HG02840 (cell line): Measurements from ENCODE around the gene MXI1.
"Not testable (repeated sequence)": the region's sequence is repeated elsewhere in the genome, so short reads cannot be mapped to it uniquely, and the experiment has no call there.

Experiments used
- ATAC-seq: cut with Tn5 transposase; IDR thresholded peaks from one replicate; pipeline ENCODE4 v1.9.1; 2021; ENCODE audit warnings: mild to moderate bottlenecking, moderate library complexity, moderate number of reproducible peaks; ENCODE audit not compliant: unreplicated experiment, low FRiP score

MXI1 gene

DNA sequence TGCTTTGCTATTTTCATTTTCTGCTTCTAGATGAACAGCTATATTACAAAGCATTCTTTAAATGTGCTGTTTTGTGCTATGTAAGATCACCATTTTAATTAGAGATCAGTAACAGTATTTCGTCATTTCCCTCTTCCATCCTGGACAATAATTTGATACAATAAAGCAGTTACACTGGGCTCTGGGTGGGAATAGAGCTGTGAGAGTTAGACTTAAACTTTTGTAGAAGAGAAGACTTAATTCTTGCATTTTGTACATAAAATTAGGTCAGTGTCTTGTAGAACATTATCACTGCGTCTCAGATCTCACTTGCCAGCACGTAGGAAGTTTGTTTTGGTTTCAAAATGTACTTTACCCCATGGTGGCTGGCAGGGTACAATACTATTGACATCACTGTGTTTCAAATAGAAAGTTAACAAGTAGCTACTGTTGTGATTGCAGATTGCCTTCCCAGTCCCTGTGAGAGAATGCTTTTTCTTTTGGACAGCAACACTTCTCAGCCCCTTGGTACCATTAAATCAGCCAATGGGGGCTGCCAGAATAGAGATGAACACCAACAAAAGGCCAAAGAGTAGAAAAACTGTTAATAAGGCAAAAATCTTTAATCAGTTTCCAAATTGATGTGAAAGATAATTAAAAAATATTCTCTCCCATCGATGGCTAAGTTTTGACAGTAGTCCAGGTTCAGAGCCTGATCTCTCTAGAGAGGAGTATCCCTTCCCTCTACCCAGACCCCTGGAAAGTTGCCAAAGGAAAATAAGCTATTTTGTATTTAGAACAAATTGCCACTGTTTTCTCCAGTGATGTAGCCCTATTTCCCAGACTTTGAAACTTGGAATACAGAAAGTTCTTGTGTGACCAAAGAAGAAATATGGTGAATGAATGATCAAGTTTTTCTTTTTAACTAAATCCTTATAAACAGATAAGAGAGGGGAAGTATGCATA lies 62.2 kb downstream of the MXI1 start:
- no peak for ATAC-seq

DNA sequence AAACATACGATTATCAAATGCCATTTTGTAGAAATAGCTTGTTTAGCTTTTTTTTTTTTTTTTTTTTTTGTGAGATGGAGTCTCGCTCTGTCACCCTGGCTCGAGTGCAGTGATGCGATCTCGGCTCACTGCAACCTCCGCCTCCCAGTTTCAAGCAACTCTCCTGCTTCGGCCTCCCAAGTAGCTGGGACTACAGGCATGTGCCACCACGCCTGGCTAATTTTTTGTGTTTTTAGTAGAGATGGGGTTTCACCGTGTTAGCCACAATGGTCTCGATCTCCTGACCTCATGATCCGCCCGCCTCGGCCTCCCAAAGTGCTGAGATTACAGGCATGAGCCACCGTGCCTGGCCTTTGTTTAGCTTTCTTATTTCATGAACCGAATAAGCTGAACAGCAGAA lies 65.6 kb downstream of the MXI1 start:
- ATAC-seq: not testable (repeated sequence)

DNA sequence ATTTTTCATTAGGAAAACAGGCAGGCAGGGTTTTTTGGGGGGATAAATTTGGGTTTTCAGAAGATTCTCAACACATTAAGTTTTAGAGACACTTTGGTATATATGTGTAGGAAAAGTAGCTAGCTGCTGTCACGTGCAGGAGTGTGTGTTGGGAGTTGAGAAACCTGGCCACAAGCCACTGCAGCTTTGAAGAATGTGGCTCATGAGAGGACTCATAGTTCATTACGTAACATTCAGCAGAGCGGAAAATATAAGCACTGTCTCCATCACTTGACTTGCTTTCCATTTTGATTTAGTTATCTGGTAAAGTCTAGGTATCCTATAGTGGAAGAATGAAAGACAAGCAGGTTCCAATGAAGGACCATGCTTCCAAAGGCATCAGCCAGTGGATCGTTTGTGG lies 66.1 kb downstream of the MXI1 start:
- no peak for ATAC-seq

DNA sequence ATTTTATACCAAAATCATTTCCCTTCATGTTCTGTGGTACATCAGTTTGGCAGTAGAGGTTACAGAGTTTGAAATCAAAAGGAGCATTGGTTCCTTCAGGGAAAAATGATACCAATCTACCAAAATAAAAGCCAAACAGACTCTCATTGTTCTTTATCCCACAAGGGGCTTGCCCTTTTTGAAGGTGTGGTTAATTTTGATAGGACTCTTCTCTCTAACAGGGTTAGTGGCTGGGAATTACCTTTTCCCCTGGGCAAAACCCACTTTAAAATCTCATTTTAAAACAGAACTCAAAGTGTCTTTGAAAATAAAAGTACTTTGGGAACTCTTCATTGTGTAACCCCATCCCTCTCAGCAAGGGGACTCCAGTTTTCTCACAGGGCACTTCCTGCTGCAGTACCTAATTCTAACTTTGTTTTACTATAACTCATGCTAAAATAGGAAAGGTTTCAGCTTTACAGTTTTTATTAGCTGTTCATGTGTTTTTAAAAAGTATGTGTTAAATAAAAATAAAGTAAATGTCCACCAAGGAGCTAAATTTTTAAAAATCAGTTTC lies 66.7 kb downstream of the MXI1 start:
- no peak for ATAC-seq

DNA sequence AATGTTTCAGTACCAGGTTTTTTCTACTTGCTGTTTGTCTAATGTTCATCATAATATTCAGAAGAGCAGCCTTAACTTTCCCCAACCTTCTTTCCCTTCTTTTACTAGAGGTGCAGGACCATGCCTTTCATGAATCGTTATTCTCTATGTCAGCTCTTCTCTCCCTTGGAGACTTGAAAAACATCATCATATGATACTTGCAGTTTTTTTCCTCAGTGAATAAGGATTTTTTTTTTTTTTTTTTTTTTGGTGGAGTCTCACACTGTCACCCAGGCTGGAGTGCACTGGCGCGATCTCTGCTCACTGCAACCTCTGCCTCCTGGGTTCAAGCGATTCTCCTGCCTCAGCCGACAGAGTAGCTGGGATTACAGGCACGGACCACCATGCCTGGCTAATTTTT lies 67.2 kb downstream of the MXI1 start:
- ATAC-seq: no peak

DNA sequence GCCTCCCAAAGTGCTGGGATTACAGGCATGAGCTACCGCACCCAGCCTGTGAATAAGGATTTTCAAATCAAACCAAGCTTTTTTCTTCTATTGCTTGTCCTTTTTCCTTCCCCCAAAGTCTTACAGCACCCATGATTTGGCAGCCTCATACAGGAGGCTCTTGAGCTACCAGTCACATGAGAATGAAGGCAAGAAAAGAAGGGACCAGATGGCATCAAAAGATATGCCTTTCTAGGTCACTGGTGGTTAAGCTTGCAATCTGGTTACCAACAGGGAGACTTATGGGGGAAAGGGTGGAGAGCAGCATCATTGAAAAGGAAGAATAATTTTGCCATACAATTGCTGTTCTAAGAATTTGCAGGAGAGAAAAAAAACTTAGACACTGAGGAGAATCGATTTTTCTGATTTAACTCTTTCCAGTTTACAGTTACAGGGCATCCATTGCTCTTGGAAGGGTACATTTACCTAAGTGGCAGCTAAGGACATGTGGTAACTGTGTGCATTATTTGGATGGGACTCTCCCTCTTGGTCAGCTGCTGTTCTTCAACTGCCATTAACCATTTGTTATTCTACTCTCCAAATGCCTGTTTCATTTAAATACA lies 67.8 kb downstream of the MXI1 start:
- no peak for ATAC-seq

DNA sequence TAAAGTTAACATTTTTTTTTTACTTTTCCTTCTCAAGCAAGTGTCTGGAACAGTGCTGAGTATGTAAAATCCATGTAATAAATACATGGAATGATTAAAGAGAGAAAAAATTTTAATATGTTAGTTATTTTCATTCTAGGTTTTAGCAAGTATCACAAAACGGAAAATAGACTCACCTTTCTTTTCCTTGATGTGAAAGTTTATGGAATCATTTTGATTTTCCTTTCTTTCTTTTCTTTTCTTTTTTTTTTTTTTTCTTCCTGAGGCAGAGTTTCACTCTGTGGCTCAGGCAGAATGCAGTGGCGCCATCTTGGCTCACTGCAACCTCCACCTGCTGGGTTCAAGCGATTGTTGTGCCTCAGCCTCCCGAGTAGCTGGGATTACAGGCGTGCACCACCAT lies 69.2 kb downstream of the MXI1 start:
- no peak for ATAC-seq

DNA sequence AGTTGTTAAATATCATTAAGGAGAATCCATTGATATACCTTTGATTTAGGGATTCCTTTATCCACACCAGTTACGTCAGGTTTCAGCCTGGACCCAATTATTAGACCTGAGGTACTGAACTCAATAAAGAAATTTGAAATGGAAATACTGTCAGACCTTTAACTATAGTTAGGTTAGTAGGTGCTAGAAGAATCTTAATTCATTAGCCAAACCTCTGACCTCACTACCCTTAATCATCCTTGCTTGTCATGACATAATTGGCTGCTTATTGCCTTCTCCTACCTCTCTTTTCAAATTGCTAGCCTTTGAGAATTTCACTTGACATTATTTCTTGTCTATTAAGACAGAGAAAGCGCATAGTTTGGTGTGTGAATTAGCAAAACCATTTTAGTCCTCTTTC lies 70.2 kb downstream of the MXI1 start:
- no peak for ATAC-seq

DNA sequence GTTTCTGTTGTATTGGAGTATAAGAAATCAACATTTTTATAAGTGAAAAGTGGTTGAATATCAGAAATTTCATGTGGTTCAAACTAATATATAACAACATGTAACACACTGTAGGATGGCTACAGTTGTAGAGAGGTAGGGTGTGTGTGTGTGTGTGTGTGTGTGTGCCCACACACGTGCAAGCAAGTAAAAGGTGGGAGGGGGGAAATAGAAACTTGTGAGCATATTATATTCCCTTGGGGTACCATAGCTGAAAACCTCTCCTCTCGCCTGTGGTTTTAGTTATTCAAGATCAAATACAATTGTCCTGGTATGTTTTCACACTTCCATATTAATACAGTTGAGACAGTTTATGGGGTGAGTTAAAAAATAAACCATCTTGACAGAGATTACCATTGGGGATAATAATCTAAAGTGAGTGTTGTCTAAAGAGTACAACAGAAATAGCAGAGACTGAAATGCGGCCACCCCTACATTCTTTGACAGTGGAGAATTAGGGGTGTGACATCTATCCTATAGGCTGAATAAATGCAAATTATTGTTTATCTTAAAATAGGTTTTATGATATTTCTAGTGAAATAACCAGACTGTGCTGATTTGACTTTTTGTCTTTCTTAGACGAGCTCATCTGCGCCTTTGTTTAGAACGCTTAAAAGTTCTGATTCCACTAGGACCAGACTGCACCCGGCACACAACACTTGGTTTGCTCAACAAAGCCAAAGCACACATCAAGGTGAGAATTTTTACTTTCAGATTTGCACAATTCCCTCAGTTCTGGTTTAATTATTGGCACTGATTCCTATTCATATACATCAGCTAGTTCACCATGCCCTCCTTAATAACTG lies 71.4 kb downstream of the MXI1 start:
- no peak for ATAC-seq

DNA sequence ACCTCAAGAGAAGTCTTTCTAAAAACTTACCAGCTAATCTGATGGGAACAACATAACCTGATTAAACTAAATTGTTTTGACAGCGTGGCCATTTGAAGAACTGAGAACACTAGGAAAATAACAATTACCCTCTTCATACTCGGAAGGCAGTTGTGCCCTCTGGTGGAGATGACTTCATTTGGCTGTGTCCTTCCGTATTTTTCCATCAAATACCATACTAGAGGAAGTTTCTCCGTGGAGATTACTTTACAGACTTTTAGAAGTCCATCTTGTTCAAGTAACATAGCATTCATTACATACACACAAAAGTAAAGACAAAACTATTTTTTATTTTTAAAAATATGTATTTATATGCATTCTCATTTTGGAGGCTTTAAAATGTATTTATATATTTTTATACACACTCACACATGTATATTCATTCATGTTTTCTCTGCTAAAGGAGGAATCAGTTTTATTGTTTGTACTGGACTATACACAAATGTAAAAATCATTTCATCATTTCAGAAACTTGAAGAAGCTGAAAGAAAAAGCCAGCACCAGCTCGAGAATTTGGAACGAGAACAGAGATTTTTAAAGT lies 72.1 kb downstream of the MXI1 start:
- no peak for ATAC-seq

DNA sequence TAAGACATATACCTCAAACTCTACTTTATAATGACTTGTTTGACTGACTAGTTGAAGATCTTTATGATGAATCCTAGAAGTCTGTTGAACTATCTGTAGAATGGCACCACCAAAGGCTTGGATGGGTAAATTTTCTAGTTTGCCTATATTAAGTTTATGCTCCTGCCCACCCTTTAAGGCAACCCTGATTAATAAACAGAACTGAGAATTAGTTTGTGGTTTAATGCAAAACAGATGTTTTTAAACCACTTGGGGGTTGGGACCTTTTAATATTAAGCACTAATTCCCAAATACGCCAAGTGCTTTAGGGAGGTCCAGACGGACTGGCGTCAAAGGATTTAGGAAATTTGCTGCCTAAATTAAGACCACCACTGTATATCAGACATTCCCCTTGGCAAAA lies 76.9 kb downstream of the MXI1 start:
- no peak for ATAC-seq

DNA sequence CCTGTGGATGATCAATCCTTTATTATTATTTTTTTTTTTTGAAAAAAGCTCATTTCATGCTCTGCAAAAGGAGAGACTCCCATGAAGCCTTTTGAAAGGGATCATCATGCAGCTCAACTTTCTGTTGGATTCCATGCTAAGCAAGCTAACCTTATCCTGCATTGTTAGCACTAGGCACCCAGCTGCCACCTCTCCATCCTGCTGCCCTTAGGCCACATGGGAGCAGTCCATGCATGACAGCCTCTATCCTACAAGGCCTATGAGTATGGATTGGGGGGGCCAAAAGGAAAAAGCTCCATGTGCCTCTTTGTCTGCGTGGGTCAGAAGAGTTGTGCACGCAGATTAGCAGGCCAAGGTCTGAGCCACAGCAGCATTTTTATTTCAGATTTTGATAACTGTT lies 78.1 kb downstream of the MXI1 start:
- no peak for ATAC-seq

DNA sequence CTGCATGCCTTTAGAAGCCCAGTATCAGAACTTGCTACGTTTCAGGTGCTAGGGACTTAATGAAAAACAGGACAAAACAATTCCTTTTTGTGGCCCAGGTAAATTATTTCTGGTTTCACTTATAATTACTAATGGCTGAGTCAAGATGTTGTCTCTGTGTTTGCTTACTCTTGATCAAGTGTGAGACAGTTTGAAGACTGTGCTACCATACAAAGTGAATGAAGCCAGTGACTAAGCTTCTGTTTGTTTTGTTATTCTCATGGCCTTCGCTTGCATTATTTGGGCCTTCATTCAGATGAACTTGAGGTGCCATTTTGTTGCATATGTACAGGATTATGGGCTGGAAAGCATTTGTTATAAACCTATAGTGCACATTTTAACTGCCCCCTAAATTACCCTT lies 79.4 kb downstream of the MXI1 start:
- no peak for ATAC-seq

DNA sequence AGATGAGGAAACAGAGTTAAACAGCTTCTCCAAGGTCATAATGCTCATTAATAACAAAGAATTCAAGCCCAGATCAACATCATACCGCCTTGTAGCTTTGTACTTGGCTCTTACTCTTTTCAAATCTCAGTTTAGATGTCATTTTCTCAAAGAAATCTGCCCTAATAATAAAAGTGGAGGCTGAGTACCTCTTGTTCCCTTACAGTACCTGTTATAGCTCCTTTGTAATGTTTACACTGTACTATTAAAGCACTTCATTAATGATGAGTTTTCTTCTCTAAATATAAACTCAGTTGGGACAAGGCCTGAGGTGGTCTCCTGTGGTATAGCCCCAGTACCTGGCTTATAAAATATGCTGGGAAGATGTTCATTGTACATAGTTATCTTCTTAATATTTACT lies 89.6 kb downstream of the MXI1 start:
- no peak for ATAC-seq

DNA sequence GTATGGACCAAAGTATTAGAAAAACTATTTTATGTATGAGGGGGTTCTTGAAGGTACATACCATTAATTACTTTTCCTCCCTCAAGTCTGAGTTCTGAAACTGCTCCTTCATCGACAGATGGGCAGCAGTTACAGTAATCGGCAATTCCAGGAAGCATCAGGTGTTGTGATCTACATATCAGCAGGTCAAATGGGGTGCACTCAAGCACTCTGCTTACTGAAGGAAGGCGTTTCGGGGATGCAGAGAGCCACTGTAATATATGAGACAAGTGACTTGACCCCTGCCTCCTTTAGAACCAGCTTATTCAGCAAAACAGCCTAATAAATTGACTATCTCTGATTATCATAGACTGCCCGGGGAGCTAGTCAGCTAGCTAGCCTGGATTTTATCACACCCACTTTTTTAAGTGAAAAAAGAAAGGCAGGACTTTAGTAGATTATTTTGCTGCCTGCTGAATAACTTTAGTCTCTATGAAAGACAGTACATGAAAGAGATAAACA lies 93.1 kb downstream of the MXI1 start:
- ATAC-seq: no peak

DNA sequence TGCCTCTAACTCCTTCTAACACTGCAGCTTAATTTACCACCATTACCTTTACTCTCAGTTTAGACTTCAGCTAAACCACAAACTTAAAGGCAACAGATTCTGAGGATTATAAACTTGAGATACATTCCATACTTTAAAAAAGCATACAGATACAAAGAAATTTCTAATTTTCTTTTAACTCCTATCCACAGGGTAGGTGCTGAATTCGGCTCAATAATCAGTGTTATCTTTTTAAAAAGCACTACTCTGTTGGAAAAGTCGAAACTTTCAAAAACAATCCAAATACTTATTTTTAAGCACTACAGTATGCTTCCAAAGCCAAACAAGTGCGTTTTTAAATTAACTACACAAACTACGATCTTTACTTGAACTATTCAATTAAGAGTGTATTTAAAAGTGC lies 96.3 kb downstream of the MXI1 start:
- ATAC-seq: no peak

DNA sequence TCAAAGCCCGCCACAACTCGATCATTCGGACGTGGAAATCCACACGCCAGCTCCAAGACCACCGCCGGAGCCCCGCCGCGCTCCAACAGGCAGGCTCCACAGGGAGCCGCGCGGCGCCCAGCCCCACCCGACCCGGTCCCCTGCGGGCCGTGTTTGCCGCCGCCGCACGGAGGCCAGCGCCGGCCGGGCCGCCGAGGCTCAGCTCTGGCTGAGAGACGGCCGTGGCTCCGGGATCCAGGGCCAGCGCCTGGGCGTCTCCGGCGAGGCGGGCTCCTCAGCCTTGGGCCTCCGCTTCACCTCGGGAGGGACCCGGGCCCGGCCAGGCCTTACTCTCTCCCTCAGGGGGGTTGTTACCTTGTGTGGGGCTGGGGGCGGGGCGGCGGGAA lies 97.0 kb downstream of the MXI1 start:
- ATAC-seq: peak; percentile 40

DNA sequence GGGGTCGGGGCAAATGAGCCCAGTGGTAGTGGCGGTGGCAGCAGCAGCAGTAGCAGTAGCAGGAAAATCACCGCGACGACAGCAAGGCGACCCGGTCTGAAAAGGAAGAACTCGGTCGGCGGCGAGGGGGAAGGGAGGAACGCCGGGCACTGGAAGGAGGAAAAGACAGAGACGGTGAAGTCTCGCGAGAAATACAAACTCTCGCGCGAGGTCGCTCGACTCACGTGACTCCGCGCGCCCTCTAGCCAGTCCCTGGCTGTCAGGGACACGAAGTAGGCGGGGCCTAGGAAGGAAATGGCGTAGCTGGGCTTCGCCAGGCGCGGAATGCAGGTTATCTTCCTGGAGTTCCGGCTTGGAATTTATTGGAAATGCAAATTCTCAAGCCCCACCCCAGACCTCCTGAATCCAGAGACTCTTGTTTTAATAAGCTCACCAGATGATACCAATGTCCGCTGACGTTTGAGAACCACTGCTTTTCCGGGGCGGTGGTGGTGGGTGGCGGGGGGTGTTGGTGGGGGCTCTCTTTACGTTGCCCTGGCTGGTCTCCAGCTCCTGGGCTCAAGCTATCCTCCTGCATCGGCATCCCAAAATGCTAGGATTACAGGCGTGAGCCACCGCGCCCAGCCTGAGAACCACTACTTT lies 97.5 kb downstream of the MXI1 start, which contains the start of gene SMNDC1:
Gene SMNDC1 (minus strand): TSS at position 141 of the 642 bp plus-strand sequence. CDS start 1,333 bp downstream, outside the sequence.
- peak; percentile 93 for ATAC-seq

DNA sequence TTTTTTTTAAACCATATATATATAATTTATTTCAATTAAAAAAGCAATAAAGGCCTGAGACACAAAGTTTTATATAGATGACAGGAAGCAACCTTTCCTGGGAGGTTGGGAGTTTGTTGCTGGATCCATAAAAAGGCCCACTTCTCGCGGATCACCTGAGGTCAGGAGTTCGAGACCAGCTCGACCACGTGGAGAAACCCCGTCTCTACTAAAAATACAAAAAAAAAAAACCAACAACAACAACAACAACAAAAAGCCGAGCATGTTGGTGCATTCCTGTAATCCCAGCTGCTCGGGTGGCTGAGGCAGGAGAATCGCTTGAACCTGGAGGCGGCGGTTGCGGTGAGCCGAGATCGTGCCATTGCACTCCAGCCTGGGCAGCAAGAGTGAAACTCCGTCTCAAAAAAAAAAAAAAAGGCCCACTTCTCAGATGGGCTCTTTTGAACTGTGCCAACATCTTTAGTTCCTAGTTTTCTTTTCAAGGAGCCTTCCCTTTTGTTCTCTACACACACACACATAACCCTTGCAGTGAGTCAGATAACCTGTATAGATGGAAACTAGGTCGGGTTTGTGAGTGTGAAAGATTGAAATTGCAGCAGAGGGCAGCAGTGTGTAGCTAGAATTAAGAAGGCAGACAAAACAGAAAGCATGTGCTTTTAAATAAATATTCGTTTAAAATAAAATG lies 98.5 kb downstream of the MXI1 start:
- peak; percentile 50 for ATAC-seq
